ENCODE measurements around the gene OR52D1. TPM values are rescaled to one million over a fixed set of nuclear protein-coding genes. Genes with fewer than 3 reads are reported as not detected.

Gene OR52D1
- total RNA-seq (2016; rRNA removed; fragmentation: Illumina TruSeq; extraction: Trizol) (not detected in 2 replicates), polyA plus RNA-seq (2011; rRNA removed) (not detected in 2 replicates), polyA minus RNA-seq (2011; rRNA and poly(A)+ RNA removed; ENCODE audit: low replicate concordance) (not detected in 2 replicates), Bru-seq, nascent RNA (not detected), BruChase-seq, experiment 1, labeled RNA remaining after a 6-hour chase (not detected), BruChase-seq, experiment 2, labeled RNA remaining after a 2-hour chase (not detected)
- not detected in 2 replicates for total RNA-seq (2016; cell fraction: cytosol; rRNA removed; fragmentation: Illumina TruSeq; extraction: Trizol; ENCODE audit: low read depth)
- not detected in 2 replicates for total RNA-seq (2016; cell fraction: insoluble cytoplasmic fraction; rRNA removed; fragmentation: Illumina TruSeq; extraction: Trizol)
- total RNA-seq (2016; cell fraction: membrane; rRNA removed; fragmentation: Illumina TruSeq; extraction: Trizol): not detected in 2 replicates
- not detected in 2 replicates for total RNA-seq (2016; cell fraction: nucleus; rRNA removed; fragmentation: Illumina TruSeq; extraction: Trizol)
- polyA plus RNA-seq (2011; cell fraction: cytosol; rRNA removed): not detected in 2 replicates
- polyA plus RNA-seq (2011; cell fraction: nucleus; rRNA removed): not detected in 2 replicates
- polyA plus RNA-seq (2012): not detected in 2 replicates
- polyA plus RNA-seq (2016; cell fraction: cytosol; fragmentation: Illumina TruSeq; extraction: Trizol; ENCODE audit: low read depth): not detected in 2 replicates
- polyA plus RNA-seq (2016; cell fraction: insoluble cytoplasmic fraction; fragmentation: Illumina TruSeq; extraction: Trizol; ENCODE audit: low read depth): not detected in 2 replicates
- polyA plus RNA-seq (2016; cell fraction: membrane; fragmentation: Illumina TruSeq; extraction: Trizol; ENCODE audit: low read depth): not detected in 2 replicates
- polyA plus RNA-seq (2016; cell fraction: nucleus; fragmentation: Illumina TruSeq; extraction: Trizol; ENCODE audit: insufficient read depth, low read depth): not detected in 2 replicates
- not detected in 2 replicates for polyA minus RNA-seq (2011; cell fraction: cytosol; rRNA and poly(A)+ RNA removed)
- polyA minus RNA-seq (2011; cell fraction: nucleus; rRNA and poly(A)+ RNA removed): not detected in 2 replicates
- long read RNA-seq, experiment 1: 0 reads
- long read RNA-seq, experiment 2: 0 reads

GRCh38 chr11:5488385-5488784 is at the start of gene OR52D1:
TSS of gene OR52D1 (plus strand) at chr11:5488685. CDS start at chr11:5488707, 22 bp downstream.
- no peak for FAIRE-seq
- no peaks in the 10 kb centered on the region for H3K9me3 ChIP-seq (ENCODE audit: low read length)
- no peak within 1 kb of the TSS for H3K4me3 ChIP-seq (replicated peaks in 1 of 3; ENCODE audit: insufficient read depth in 1 of 3, low read depth in 2 of 3, low read length in 3 of 3)
- in situ Hi-C loops (cut with HindIII; ENCODE audit: extremely low pct_ligation_motif_present, low pct_unique_long_range_greater_than_20kb): no loop called here
- no peak for ATAC-seq
- intact Hi-C loops (cut with micrococcal nuclease; ENCODE audit: unreplicated experiment): no loop called here
- H4K20me1 ChIP-seq (ENCODE audit: insufficient read depth, low read length): no peaks in the 10 kb centered on the region
- H3K4me1 ChIP-seq (ENCODE audit: insufficient read depth, low read length): no peaks in the 10 kb centered on the region
- ChIA-PET CTCF (ENCODE audit: low intra/inter-chr PET ratio, low total read pairs) (no interaction called here), POLR2A (no interaction called here)
- no peaks in the 10 kb centered on the region for H3K36me3 ChIP-seq (replicated peaks in 1 of 2; ENCODE audit: control insufficient read depth in 1 of 2, insufficient read depth in 2 of 2, low read length in 2 of 2)
- no peak for DNase-seq (ENCODE audit: low spot score)
- no peak within 1 kb of the TSS for H3K9ac ChIP-seq (ENCODE audit: insufficient read depth, low read depth, low read length)
- no peaks in the 10 kb centered on the region for H3K79me2 ChIP-seq (ENCODE audit: insufficient read depth, low read length)
- H3K27ac ChIP-seq (ENCODE audit: extremely low read length, insufficient read depth, low read length): no peak within 1 kb of the TSS
- H3K4me2 ChIP-seq (ENCODE audit: low read depth, low read length): no peak within 1 kb of the TSS
- 0 out of 5 replicates have a peak, but pooled peaks cover 0 to 2% of the 10 kb centered on the region in 2 experiments for H3K27me3 ChIP-seq (ENCODE audit: control insufficient read depth in 1 of 2, insufficient read depth in 2 of 2, low read length in 2 of 2)
- BruUV-seq (replicated peaks): no TSS peak
- no peak within 1 kb of the TSS for H2AFZ ChIP-seq (ENCODE audit: low read length)
- TF ChIP-seq HMG20A (CRISPR knock-in tag; IDR thresholded peaks at IDR 0.05; ENCODE audit: borderline replicate concordance): no peak
- TF ChIP-seq CCAR2 (optimal IDR thresholded peaks at IDR 0.05; ENCODE audit: low read depth, low read length): no peak
- no peak for TF ChIP-seq MXI1 (IDR thresholded peaks at IDR 0.05; ENCODE audit: borderline replicate concordance, low read depth, low read length)
- TF ChIP-seq MAFG (CRISPR knock-in tag; IDR thresholded peaks at IDR 0.05): no peak
- no peak for TF ChIP-seq ARID4A (CRISPR knock-in tag; IDR thresholded peaks at IDR 0.05; ENCODE audit: borderline replicate concordance)
- TF ChIP-seq ZNF563 (CRISPR knock-in tag; IDR thresholded peaks at IDR 0.05): no peak
- TF ChIP-seq RELA (CRISPR knock-in tag; IDR thresholded peaks at IDR 0.05): no peak
- TF ChIP-seq EP300 (IDR thresholded peaks at IDR 0.05; ENCODE audit: low read depth in 2 of 2, low read length in 2 of 2): no peak
- no peak for TF ChIP-seq EP300 (CRISPR knock-in tag; IDR thresholded peaks at IDR 0.05; ENCODE audit: borderline replicate concordance)
- TF ChIP-seq REL (CRISPR knock-in tag; conservative IDR thresholded peaks at IDR 0.05): no peak
- no peak for TF ChIP-seq FOXA3 (CRISPR knock-in tag; IDR thresholded peaks at IDR 0.05)
- no peak for TF ChIP-seq JDP2 (CRISPR knock-in tag; IDR thresholded peaks at IDR 0.05; ENCODE audit: borderline replicate concordance)
- no peak for TF ChIP-seq ZFP37 (CRISPR knock-in tag; IDR thresholded peaks at IDR 0.05; ENCODE audit: borderline replicate concordance)
- TF ChIP-seq ZNF276 (CRISPR knock-in tag; IDR thresholded peaks at IDR 0.05; ENCODE audit: low read depth): no peak
- TF ChIP-seq RCOR2 (CRISPR knock-in tag; IDR thresholded peaks at IDR 0.05): no peak
- TF ChIP-seq ZNF772 (CRISPR knock-in tag; IDR thresholded peaks at IDR 0.05): no peak

All from HepG2 (cell line).